Naive thymus-derived CD8-positive, alpha-beta T cell (primary cell): ENCODE measurements around the gene BRSK2. TPM values are rescaled to one million over a fixed set of nuclear protein-coding genes. Genes with fewer than 3 reads are reported as not detected.
A peak's percentile ranks its signal among the peaks of the same experiment; 100 is the strongest.

Source experiments
- ATAC-seq, 2 donors: fragments of 150-1000 bp; cut with Tn5 transposase in 1 of 2; sonication (Bioruptor Pico), chemical (Tn5 transposase) in 1 of 2; 1 replicate in 1 of 2; 2 replicates in 1 of 2; pipeline ENCODE4 v1.10.0; 2021; ENCODE audit warnings: mild to moderate bottlenecking in 2 of 2, moderate library complexity in 2 of 2
- POLR2A ChIA-PET: fragments of 350-600 bp; sonication (Branson Sonifier 250); formaldehyde crosslinking; loops from one replicate; lab custom pipeline; 2021; ENCODE audit warnings: antibody characterized with exemption; lab: Charles Lee
- DNase-seq, 10 donors: peaks; one replicate each; pipeline versions ENCODE4 v3.0.0 to v3.0.0-alpha.2; 2020 to 2022
- H3K27ac Mint-ChIP-seq, 10 donors: one replicate each; pipeline ENCODE4 v1.8.0; 2020 to 2022; ENCODE audit warnings: mild to moderate bottlenecking in 10 of 10, mixed read lengths in 10 of 10, moderate library complexity in 4 of 10, inconsistent platforms in 1 of 10
- H3K27me3 Mint-ChIP-seq, 5 donors: one replicate each; pipeline ENCODE4 v1.8.0; 2021 to 2022; ENCODE audit warnings: mixed read lengths in 5 of 5
- H3K36me3 Mint-ChIP-seq, 3 donors: one replicate each; pipeline ENCODE4 v1.8.0; 2020 to 2022; ENCODE audit warnings: mixed read lengths in 3 of 3, mild to moderate bottlenecking in 2 of 3, inconsistent platforms in 1 of 3
- H3K4me1 Mint-ChIP-seq, 4 donors: one replicate each; pipeline ENCODE4 v1.8.0; 2021 to 2022; ENCODE audit warnings: mixed read lengths in 4 of 4
- H3K4me3 Mint-ChIP-seq, 10 donors: one replicate each; pipeline ENCODE4 v1.8.0; 2020 to 2022; ENCODE audit warnings: mild to moderate bottlenecking in 10 of 10, mixed read lengths in 10 of 10, moderate library complexity in 6 of 10, inconsistent platforms in 1 of 10
- H3K9me3 Mint-ChIP-seq, 9 donors: one replicate each; pipeline ENCODE4 v1.8.0; 2020 to 2022; ENCODE audit warnings: mixed read lengths in 9 of 9, mild to moderate bottlenecking in 3 of 9, inconsistent platforms in 1 of 9, moderate library complexity in 1 of 9
- polyA plus RNA-seq, 3 donors: library from polyadenylated mRNA; unstranded; fragments of 300-500 nt; fragmentation: Illumina TruSeq; gene quantifications; one replicate each; pipeline ENCODE4 v1.2.3, GENCODE V29; 2021
- total RNA-seq, 8 experiments: library from RNA in 2 of 8; stranded (reverse) in 2 of 8; gene quantifications; one replicate each; pipeline ENCODE4 v1.2.3 and lab custom pipeline; 2021 to 2026

Gene BRSK2
- total and polyA plus RNA-seq, 5 experiments from 2014 or later, result 0.42 to 1.3 TPM; not detected in 3

- peaks cover 0 to 2% (median 0%) of the 10 kb centered on the region in 9 donors for H3K9me3 Mint-ChIP-seq
- H3K27ac Mint-ChIP-seq, result no peak overlapping the region
- H3K4me3 Mint-ChIP-seq, result no peak overlapping the region
- DNase-seq (no peak), ATAC-seq (no peak)
- H3K27me3 Mint-ChIP-seq, result peaks cover 0 to 12% (median 0%) of the 10 kb centered on the region in 5 donors
- H3K36me3 Mint-ChIP-seq, result no peaks in the 10 kb centered on the region
- H3K4me1 Mint-ChIP-seq, result peaks cover 0 to 4% (median 0%) of the 10 kb centered on the region in 4 donors
- POLR2A ChIA-PET, result no interaction called here
These were observed 17.1 kb upstream of the BRSK2 start for GRCh38 chr11:1372660-1373059.

GRCh38 chr11:1373536-1374214, 16.1 kb upstream of the BRSK2 start:
- DNase-seq (no peak), ATAC-seq (no peak)
- H3K9me3 Mint-ChIP-seq, result no peaks in the 10 kb centered on the region
- H3K27ac Mint-ChIP-seq, result no peak overlapping the region
- peaks cover 0 to 9% (median 0%) of the 10 kb centered on the region in 5 donors for H3K27me3 Mint-ChIP-seq
- POLR2A ChIA-PET, result no interaction called here
- H3K36me3 Mint-ChIP-seq, result no peaks in the 10 kb centered on the region
- H3K4me1 Mint-ChIP-seq, result peaks cover 0 to 4% (median 0%) of the 10 kb centered on the region in 4 donors
- H3K4me3 Mint-ChIP-seq, result no peak overlapping the region

GRCh38 chr11:1375161-1375954, 14.4 kb upstream of the BRSK2 start:
- H3K27me3 Mint-ChIP-seq, result peaks cover 0 to 1% (median 0%) of the 10 kb centered on the region in 5 donors
- no peak for ATAC-seq
- no peak overlapping the region for H3K4me3 Mint-ChIP-seq
- peaks cover 0 to 5% (median 0%) of the 10 kb centered on the region in 9 donors for H3K9me3 Mint-ChIP-seq
- no peaks in the 10 kb centered on the region for H3K36me3 Mint-ChIP-seq
- no peak for DNase-seq
- H3K27ac Mint-ChIP-seq, result no peak overlapping the region
- POLR2A ChIA-PET, result no interaction called here
- no peaks in the 10 kb centered on the region for H3K4me1 Mint-ChIP-seq

GRCh38 chr11:1375955-1376258, 13.8 kb upstream of the BRSK2 start:
- POLR2A ChIA-PET, result no interaction called here
- H3K27ac Mint-ChIP-seq, result no peak overlapping the region
- H3K27me3 Mint-ChIP-seq, result peaks cover 0 to 1% (median 0%) of the 10 kb centered on the region in 5 donors
- H3K9me3 Mint-ChIP-seq, result peaks cover 0 to 8% (median 0%) of the 10 kb centered on the region in 9 donors
- no peaks in the 10 kb centered on the region for H3K4me1 Mint-ChIP-seq
- ATAC-seq (no peak), DNase-seq (no peak)
- H3K4me3 Mint-ChIP-seq, result no peak overlapping the region
- H3K36me3 Mint-ChIP-seq, result no peaks in the 10 kb centered on the region

- H3K36me3 Mint-ChIP-seq, result no peaks in the 10 kb centered on the region
- peak overlapping the region in 1 of 10 donors; percentile 41 for H3K27ac Mint-ChIP-seq
- POLR2A ChIA-PET, result no interaction called here
- H3K4me1 Mint-ChIP-seq, result peaks cover 0 to 5% (median 2%) of the 10 kb centered on the region in 4 donors
- DNase-seq, result no peak
- H3K9me3 Mint-ChIP-seq, result peaks cover 0 to 8% (median 0%) of the 10 kb centered on the region in 9 donors
- no peak for ATAC-seq
- H3K4me3 Mint-ChIP-seq, result no peak overlapping the region
- peaks cover 0 to 1% (median 0%) of the 10 kb centered on the region in 5 donors for H3K27me3 Mint-ChIP-seq
These were observed 12.4 kb upstream of the BRSK2 start for GRCh38 chr11:1377231-1377780.

- POLR2A ChIA-PET, result interaction anchor here (3.0 kb wide), 1 partner anchor 72 kb away, joined by 20 read pairs; the partner anchor contains the start of gene TOLLIP
- DNase-seq, result peak in 1 of 10 donors; percentile 62
- peak overlapping the region; percentile 24 to 88 (median 78) for H3K4me3 Mint-ChIP-seq
- peak overlapping the region in 9 of 10 donors; percentile 35 to 96 (median 89) for H3K27ac Mint-ChIP-seq
- H3K4me1 Mint-ChIP-seq, result peaks cover 7 to 11% (median 9%) of the 10 kb centered on the region in 4 donors
- H3K27me3 Mint-ChIP-seq, result peaks cover 0 to under 1% (median 0%) of the 10 kb centered on the region in 5 donors
- no peaks in the 10 kb centered on the region for H3K36me3 Mint-ChIP-seq
- H3K9me3 Mint-ChIP-seq, result peaks cover 0 to 8% (median 0%) of the 10 kb centered on the region in 9 donors
- ATAC-seq, result no peak
These were observed 7.8 kb upstream of the BRSK2 start for GRCh38 chr11:1381793-1382425.

- H3K4me1 Mint-ChIP-seq, result peaks cover 7 to 12% (median 9%) of the 10 kb centered on the region in 4 donors
- peak in 1 of 10 donors; percentile 58 for DNase-seq
These were observed 7.3 kb upstream of the BRSK2 start for GRCh38 chr11:1382429-1382828.

GRCh38 chr11:1382831-1383607, 6.7 kb upstream of the BRSK2 start:
- Mint-ChIP-seq H3K9me3 (peaks cover 0 to 8% (median 0%) of the 10 kb centered on the region in 9 donors), H3K4me3 (peak overlapping the region; percentile 69 to 88 (median 80)), H3K4me1 (peaks cover 7 to 17% (median 11%) of the 10 kb centered on the region in 4 donors), H3K27me3 (peaks cover 0 to 3% (median 0%) of the 10 kb centered on the region in 5 donors), H3K27ac (peak overlapping the region in 9 of 10 donors; percentile 35 to 96 (median 89)), H3K36me3 (no peaks in the 10 kb centered on the region)
- peak; percentile 80 to 83 for ATAC-seq
- POLR2A ChIA-PET, result interaction anchor here (0.7 to 3.0 kb wide), 4 partner anchors 10 to 120 kb away, joined by 3 to 20 read pairs (median 6); partner anchors contain the start of gene TOLLIP
- peak; percentile 60 to 87 (median 68) for DNase-seq

More at GRCh38 chr11:1382429-1382828, 7.3 kb upstream of the BRSK2 start:
- no peaks in the 10 kb centered on the region for H3K36me3 Mint-ChIP-seq
- peaks cover 0 to 8% (median 0%) of the 10 kb centered on the region in 9 donors for H3K9me3 Mint-ChIP-seq
- peak; percentile 1 to 2 for ATAC-seq
- peaks cover 0 to 3% (median 0%) of the 10 kb centered on the region in 5 donors for H3K27me3 Mint-ChIP-seq
- H3K4me3 Mint-ChIP-seq, result peak overlapping the region; percentile 45 to 88 (median 78)
- peak overlapping the region in 9 of 10 donors; percentile 35 to 96 (median 89) for H3K27ac Mint-ChIP-seq
- POLR2A ChIA-PET, result interaction anchor here (0.7 to 3.0 kb wide), 4 partner anchors 10 to 120 kb away, joined by 3 to 20 read pairs (median 6); partner anchors contain the start of gene TOLLIP

GRCh38 chr11:1384199-1384970, 5.3 kb upstream of the BRSK2 start:
- no peak for ATAC-seq
- H3K4me1 Mint-ChIP-seq, result peaks cover 7 to 18% (median 12%) of the 10 kb centered on the region in 4 donors
- peaks cover 0 to 7% (median 0%) of the 10 kb centered on the region in 9 donors for H3K9me3 Mint-ChIP-seq
- DNase-seq, result peak in 1 of 10 donors; percentile 3
- peak overlapping the region in 6 of 10 donors; percentile 16 to 72 (median 44) for H3K27ac Mint-ChIP-seq
- no peaks in the 10 kb centered on the region for H3K36me3 Mint-ChIP-seq
- H3K27me3 Mint-ChIP-seq, result peaks cover 0 to 3% (median 0%) of the 10 kb centered on the region in 5 donors
- H3K4me3 Mint-ChIP-seq, result peak overlapping the region in 9 of 10 donors; percentile 15 to 60 (median 42)
- POLR2A ChIA-PET, result interaction anchor here (3.0 kb wide), 1 partner anchor 74 kb away, joined by 20 read pairs; the partner anchor contains the start of gene TOLLIP

- Mint-ChIP-seq H3K9me3 (no peaks in the 10 kb centered on the region), H3K36me3 (no peaks in the 10 kb centered on the region), H3K27ac (peak overlapping the region in 3 of 10 donors; percentile 36 to 75 (median 65)), H3K4me1 (peaks cover 1 to 22% (median 15%) of the 10 kb centered on the region in 4 donors), H3K4me3 (peak overlapping the region in 9 of 10 donors; percentile 13 to 82 (median 50)), H3K27me3 (peaks cover 5 to 16% (median 15%) of the 10 kb centered on the region in 5 donors)
- DNase-seq (peak in 2 of 10 donors; percentile 2 to 45), ATAC-seq (no peak)
- POLR2A ChIA-PET, result interaction anchor here (2.8 kb wide), 1 partner anchor 76 kb away, joined by 8 read pairs; no protein-coding TSS in a partner anchor
These were observed 2.2 kb upstream of the BRSK2 start for GRCh38 chr11:1387521-1387920.
